Superior temporal gyrus (tissue), 1 donor: ENCODE results near the gene FIBCD1.

ENCODE experiments used
- DNase-seq: peaks from one replicate; pipeline ENCODE4 v3.0.0-alpha.2; 2016; ENCODE audit errors: extremely low spot score

Gene FIBCD1

DNA sequence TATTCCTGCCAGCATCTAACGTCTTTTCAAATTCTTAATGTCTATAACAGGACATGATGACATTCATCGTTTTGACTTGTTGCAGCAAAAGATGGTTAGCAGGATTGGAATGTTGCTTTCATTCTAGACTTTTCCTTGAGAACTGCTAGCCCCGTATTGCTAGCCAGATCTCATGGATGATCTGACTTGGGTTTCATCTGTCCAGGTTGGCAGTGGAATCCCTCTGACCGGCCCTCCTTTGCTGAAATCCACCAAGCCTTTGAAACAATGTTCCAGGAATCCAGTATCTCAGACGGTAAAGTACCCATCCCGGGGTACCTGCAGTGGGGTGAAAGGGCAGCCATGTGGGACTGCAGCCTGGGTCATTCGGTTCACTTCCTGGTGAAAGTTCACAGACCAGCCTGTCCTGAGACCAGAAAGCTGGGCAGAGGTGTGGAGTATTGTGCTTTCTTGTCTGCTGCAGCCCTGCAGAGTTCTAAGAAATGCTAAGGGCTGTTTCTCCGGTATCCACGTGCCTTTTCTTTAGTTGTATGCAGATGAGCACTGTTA, 59.1 kb downstream of the FIBCD1 start:
- DNase-seq, result no peak

DNA sequence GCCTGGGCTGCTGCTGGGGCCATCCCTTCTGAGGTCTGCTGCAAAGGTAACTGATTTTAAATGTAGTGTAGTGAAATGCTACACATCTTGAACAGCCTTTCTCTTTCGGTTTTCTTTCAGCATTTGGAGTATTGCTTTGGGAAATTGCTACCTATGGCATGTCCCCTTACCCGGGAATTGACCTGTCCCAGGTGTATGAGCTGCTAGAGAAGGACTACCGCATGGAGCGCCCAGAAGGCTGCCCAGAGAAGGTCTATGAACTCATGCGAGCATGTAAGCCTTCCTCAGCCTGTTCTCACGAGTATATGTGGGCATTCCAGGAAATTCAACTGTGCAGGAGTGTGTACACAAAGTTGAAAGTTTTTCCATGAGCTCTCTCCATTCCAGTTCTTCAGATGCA, 60.8 kb downstream of the FIBCD1 start:
- DNase-seq, result no peak

DNA sequence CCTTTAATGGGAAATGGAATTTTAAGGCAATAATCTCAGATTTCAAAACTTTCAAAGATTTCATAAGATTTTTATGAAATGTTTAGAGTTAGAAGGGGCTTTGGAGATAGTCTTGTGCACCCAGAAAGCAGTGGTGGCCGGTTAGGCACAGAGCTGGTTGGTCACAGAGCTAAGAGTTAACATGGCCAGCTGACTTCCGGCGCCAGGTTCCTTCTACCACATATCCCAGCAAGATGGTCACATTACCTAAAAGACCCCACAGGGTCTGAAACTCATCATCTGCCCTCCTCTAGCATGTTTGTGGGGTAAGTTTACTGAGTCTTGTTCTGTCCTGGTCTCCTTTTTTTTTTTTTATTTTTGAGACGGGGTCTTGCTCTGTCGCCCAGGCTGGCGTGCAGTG, 61.7 kb downstream of the FIBCD1 start:
- no peak for DNase-seq

DNA sequence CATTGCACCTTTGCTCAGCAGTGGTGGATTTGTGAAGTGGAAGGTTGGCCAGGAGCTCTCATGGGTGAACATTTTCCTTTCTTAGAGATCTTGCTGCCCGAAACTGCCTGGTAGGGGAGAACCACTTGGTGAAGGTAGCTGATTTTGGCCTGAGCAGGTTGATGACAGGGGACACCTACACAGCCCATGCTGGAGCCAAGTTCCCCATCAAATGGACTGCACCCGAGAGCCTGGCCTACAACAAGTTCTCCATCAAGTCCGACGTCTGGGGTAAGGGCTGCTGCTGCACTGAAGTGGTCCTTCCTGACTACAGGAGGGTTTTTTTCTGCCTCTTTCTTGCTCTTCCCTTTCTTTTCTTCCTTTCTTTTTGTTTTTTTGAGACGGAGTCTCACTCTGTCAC, 64.3 kb downstream of the FIBCD1 start:
- DNase-seq, result no peak

- DNase-seq, result no peak
Measured at GRCh38 chr9:130873966-130874365, 65.1 kb downstream of the FIBCD1 start.

DNA sequence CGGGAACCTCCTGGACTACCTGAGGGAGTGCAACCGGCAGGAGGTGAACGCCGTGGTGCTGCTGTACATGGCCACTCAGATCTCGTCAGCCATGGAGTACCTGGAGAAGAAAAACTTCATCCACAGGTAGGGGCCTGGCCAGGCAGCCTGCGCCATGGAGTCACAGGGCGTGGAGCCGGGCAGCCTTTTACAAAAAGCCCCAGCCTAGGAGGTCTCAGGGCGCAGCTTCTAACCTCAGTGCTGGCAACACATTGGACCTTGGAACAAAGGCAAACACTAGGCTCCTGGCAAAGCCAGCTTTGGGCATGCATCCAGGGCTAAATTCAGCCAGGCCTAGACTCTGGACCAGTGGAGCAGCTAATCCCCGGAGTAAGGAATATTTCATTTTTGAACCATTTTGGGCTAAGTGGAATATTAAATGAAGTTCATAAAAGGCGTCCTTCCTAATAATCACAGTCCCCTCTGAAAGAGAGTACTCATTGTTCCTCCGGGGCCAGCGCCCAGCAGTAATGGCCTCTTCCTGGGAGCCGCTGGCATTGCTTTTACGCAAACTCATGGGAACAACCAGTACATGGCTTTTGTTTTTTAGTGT, 66.0 kb downstream of the FIBCD1 start:
- DNase-seq, result peak; percentile 86

GRCh38 chr9:130872508-130872907, 66.5 kb downstream of the FIBCD1 start:
- no peak for DNase-seq

- DNase-seq, result no peak
Measured at GRCh38 chr9:130872093-130872492, 67.0 kb downstream of the FIBCD1 start.

DNA sequence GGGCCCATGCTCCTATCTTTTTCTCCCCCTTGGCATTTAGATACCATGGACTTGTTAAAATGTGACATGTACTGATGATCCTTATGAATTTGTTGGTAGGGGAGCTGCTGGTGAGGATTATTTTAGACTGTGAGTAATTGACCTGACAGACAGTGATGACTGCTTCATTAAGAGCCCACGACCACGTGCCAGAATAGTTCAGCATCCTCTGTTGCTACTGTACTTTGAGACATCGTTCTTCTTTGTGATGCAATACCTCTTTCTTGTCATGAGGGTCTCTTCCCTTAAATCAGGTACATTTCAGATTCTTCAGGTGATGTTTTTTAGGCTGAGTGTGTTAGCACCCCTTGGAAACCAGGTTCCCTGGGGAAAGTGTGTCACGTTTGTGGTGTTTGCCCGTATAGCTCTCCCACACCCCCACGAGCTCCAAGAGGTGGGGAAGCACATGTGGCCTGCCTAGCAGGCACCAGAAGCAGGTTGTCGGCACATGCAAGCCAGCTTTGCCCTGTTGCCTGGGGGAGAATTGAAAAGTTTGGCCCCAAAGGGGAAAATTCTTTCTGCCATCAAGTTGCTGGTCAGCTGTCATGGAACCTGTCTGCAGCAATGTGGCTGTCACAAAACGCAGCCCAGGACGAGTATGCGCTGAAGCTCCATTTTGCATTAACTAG, 67.5 kb downstream of the FIBCD1 start:
- no peak for DNase-seq

- DNase-seq, result no peak
Measured at GRCh38 chr9:130870491-130871381, 68.3 kb downstream of the FIBCD1 start.

GRCh38 chr9:130869250-130869649, 69.8 kb downstream of the FIBCD1 start:
- no peak for DNase-seq

GRCh38 chr9:130868230-130868629, 70.8 kb downstream of the FIBCD1 start:
- DNase-seq, result no peak

GRCh38 chr9:130867556-130867955, 71.5 kb downstream of the FIBCD1 start:
- no peak for DNase-seq

DNA sequence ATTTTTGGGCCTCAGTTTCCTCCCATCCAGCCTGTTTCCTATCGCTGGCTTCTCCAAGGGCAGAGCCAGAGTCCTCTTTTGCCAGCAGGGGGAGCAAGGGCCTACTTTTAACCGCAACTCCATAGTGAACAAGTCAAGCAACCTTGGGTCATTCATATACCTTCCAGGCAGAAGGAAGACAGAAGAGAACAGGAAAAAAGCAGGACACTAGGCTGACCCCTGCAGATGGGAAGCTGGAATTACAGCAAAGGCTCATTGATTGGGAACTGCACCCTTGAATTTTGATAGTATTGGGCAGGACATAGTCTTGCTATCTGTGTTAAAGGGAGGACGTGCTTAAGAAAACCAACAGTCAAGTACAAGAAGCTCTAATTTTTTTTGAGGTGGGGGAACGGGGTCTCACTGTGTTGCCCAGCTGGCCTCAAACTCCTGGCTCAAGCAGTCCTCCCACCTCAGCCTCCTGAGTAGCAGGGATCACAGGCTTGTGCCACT, 72.5 kb downstream of the FIBCD1 start:
- peak; percentile 81 for DNase-seq

DNA sequence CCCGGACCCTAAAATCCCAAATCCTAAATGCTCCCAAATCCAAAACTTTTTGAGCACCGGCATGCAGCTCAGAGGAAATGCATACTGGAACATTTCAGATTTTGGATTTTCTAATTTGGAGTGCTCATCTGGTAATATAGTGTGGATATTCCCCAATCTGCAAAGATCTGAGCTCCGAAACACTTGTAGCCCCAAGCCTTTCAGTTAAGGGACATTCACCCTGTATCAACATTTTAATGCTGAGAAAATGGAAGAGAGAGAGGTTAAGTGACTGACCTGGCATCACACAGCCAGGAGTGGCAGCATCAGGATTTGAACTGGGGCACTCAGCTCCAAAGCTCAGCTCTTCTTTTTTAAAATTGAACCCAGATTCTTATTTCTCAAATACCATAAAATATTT, 73.1 kb downstream of the FIBCD1 start:
- DNase-seq, result no peak

- DNase-seq, result no peak
Measured at GRCh38 chr9:130864541-130864940, 74.5 kb downstream of the FIBCD1 start.

DNA sequence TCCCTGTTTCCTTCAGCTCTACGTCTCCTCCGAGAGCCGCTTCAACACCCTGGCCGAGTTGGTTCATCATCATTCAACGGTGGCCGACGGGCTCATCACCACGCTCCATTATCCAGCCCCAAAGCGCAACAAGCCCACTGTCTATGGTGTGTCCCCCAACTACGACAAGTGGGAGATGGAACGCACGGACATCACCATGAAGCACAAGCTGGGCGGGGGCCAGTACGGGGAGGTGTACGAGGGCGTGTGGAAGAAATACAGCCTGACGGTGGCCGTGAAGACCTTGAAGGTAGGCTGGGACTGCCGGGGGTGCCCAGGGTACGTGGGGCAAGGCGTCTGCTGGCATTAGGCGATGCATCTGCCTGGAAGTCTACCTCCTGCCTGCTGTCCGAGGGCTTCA, 76.3 kb downstream of the FIBCD1 start:
- no peak for DNase-seq

DNA sequence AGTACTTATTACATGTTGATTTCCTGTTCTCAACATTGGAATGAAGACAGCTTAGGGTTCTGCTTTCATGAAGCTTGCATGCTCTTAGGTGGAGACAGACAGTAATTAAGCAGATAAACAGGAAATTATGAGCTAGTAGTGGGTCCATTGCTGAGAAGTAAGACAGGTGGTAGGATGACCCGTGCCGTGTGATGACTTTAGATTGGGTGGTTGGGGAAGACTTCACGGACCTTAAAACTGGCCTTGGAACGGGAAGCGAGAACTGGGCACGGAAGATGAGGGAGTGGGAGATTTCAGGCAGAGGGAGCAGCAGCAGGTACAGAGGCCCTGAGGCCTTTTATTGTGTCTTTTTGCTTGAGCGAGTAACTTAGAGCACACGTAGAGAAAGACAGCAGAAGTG, 76.8 kb downstream of the FIBCD1 start:
- peak; percentile 18 for DNase-seq

- DNase-seq, result no peak
Measured at GRCh38 chr9:130861372-130862180, 77.5 kb downstream of the FIBCD1 start.

DNA sequence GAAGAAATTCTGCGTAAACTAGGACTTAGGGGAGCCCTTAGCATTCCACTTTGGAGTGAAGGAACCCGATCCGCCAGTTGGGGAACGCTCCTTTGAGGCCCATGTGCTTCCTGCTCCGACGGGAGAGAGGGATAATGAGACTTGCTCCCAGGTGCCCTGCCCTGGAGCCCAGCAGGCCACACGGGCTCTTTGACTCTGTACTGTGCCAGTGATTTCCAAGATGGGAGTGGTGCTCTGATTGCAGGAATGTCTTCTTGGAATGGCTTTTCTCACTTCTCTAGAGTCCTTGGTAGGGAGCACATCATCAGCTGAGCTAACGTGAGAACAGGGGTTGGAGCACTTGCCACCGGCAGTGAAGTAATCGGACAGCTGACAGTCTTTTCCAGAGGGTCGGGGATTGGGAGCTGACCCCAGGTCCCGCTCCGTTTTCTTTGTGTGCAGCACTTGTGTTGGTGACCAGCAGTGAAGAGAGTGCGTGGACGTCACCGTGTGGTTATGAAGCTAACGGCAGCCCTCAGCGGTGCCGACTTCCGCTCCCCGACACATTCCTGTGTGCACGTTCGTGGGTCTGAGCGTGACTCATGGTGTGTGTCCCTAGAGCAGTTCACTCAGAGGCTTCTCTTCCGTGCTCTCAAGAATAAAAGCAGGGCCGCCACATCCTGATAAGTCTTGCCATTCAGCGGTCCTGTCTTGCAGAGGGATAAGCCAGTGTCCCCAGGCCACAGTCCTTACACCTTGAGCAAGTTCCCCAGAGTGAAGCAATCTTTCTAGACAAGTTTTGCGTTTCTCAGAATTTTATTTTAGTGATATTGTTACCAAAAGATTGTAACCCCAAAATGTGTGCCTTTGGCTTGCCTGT, 78.4 kb downstream of the FIBCD1 start:
- peak; percentile 64 for DNase-seq
